Measurements from ENCODE around the gene ALMS1. TPM values are rescaled to one million over a fixed set of nuclear protein-coding genes. Genes with fewer than 3 reads are reported as not detected.

ALMS1 gene
- total RNA-seq, 6 experiments from 2014 or later: 7.3 to 9.8 (median 8.9) TPM

GRCh38 chr2:73404409-73404808 is 18.8 kb downstream of the ALMS1 start:
- no peak overlapping the region for H3K27ac Mint-ChIP-seq
- peaks cover 27% of the 10 kb centered on the region for H3K9me3 Mint-ChIP-seq
- H3K36me3 Mint-ChIP-seq (ENCODE audit: low read depth): peaks cover 44% of the 10 kb centered on the region
- no peaks in the 10 kb centered on the region; the same call in 1 of the 2 replicates for H3K27me3 Mint-ChIP-seq (ENCODE audit: insufficient read depth)
- no peaks in the 10 kb centered on the region for H3K4me1 Mint-ChIP-seq (ENCODE audit: low read depth)
- no peak for DNase-seq
- H3K4me3 Mint-ChIP-seq: no peak overlapping the region
- TF ChIP-seq CTCF (IDR thresholded peaks at IDR 0.05): no peak

DNA sequence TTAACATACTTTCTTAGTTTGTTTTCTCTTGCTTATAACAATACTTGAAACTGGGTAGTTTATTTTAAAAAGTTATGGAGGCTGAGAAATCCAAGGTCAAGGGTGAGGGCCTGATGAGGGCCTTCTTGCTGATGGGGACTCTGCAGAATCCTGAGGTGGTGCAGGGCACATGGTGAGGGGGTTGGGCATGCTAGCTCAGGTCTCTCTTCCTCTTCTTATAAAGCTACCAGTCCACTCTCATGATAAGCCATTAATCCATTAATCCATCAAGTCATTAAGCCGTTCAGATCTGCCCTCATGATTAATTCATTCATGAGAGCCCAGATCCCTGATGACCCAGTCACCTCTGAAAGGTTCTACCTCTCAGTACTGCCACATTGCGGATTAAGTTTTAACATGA is 21.4 kb downstream of the ALMS1 start:
- Mint-ChIP-seq H3K27me3 (ENCODE audit: insufficient read depth) (no peaks in the 10 kb centered on the region; the same call in 1 of the 2 replicates), H3K36me3 (ENCODE audit: low read depth) (peaks cover 29% of the 10 kb centered on the region)
- TF ChIP-seq CTCF (IDR thresholded peaks at IDR 0.05): no peak

DNA sequence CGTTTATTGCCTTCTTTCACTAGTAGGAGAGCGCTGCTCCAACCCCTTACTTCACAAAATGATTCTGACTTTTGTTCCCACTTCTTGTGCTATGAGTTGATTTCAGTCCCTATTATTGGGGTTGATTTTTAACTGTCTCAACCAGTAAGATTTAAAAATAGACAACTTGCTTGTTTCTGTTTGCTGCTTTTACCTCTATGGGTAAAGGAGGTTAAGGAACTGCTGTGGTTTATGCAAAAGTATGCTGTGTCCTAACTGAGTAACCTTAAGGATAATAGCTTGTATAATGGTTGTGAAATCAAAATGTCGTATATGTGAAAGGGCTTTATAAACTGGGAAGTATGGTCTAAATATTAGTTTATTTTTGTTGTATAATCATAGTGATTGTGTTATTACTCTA is 22.6 kb downstream of the ALMS1 start:
- DNase-seq: no peak
- no peaks in the 10 kb centered on the region for H3K4me1 Mint-ChIP-seq (ENCODE audit: low read depth)
- H3K9me3 Mint-ChIP-seq: peaks cover 20% of the 10 kb centered on the region
- no peak overlapping the region for H3K4me3 Mint-ChIP-seq
- no peak for TF ChIP-seq CTCF (IDR thresholded peaks at IDR 0.05)
- no peak overlapping the region for H3K27ac Mint-ChIP-seq
- no peaks in the 10 kb centered on the region; the same call in 1 of the 2 replicates for H3K27me3 Mint-ChIP-seq (ENCODE audit: insufficient read depth)
- H3K36me3 Mint-ChIP-seq (ENCODE audit: low read depth): peaks cover 20% of the 10 kb centered on the region

More for the DNA sequence above, 21.4 kb downstream of the ALMS1 start:
- no peak for DNase-seq
- Mint-ChIP-seq H3K27ac (no peak overlapping the region), H3K9me3 (peaks cover 27% of the 10 kb centered on the region), H3K4me1 (ENCODE audit: low read depth) (no peaks in the 10 kb centered on the region), H3K4me3 (no peak overlapping the region)

DNA sequence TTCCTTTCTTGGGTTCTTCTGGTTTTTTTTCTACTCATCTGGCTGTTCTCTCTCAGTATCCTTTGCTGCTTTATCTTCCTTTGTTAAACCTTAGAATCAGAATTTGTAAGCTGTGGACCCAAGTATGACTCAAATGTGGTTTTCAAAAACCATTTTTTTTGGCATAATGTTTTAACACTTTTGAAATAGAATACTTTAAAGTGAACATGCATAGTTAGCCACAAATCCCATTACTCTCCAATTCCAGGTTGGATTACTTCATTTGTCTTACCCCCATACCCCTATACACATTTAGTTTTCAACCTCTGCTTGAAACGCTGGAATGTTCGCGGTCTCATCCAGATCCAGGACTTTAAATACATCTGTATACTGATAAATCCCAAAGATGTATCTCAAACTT is 29.1 kb downstream of the ALMS1 start:
- TF ChIP-seq CTCF (IDR thresholded peaks at IDR 0.05): no peak
- H3K27ac Mint-ChIP-seq: no peak overlapping the region
- no peaks in the 10 kb centered on the region for H3K9me3 Mint-ChIP-seq
- H3K4me3 Mint-ChIP-seq: no peak overlapping the region
- no peaks in the 10 kb centered on the region; the same call in 1 of the 2 replicates for H3K36me3 Mint-ChIP-seq (ENCODE audit: low read depth)
- H3K27me3 Mint-ChIP-seq (ENCODE audit: insufficient read depth): no peaks in the 10 kb centered on the region
- no peak for DNase-seq
- H3K4me1 Mint-ChIP-seq (ENCODE audit: low read depth): peaks cover 26% of the 10 kb centered on the region

DNA sequence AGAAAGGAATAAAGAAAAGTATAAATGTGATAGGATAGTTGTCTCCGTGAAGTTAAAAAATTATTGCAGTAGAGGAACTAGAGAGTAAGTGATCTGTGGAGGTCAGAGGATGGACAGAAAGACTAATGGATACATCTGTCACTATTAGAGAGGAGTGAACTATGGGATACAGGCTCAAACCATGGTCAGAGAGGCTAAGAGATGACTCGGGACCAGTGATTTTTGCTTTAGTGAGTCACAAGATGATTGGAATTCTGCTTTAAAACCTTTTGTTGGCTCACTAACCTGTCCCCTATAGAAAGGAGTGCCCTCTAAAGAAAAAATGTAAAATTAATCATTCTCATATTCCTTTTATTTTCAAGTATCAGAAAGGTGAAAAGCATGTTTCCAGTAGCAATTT is 30.3 kb downstream of the ALMS1 start:
- Mint-ChIP-seq H3K36me3 (ENCODE audit: low read depth) (no peaks in the 10 kb centered on the region; the same call in 1 of the 2 replicates), H3K4me3 (no peak overlapping the region), H3K4me1 (ENCODE audit: low read depth) (peaks cover 26% of the 10 kb centered on the region), H3K9me3 (no peaks in the 10 kb centered on the region), H3K27me3 (ENCODE audit: insufficient read depth) (no peaks in the 10 kb centered on the region), H3K27ac (no peak overlapping the region)
- TF ChIP-seq CTCF (IDR thresholded peaks at IDR 0.05): no peak
- no peak for DNase-seq

- Mint-ChIP-seq H3K4me1 (ENCODE audit: low read depth) (peaks cover 33% of the 10 kb centered on the region), H3K36me3 (ENCODE audit: low read depth) (no peaks in the 10 kb centered on the region; the same call in 1 of the 2 replicates), H3K27ac (peak overlapping the region; percentile 6; the same call in 1 of the 2 replicates), H3K9me3 (no peaks in the 10 kb centered on the region), H3K4me3 (no peak overlapping the region), H3K27me3 (ENCODE audit: insufficient read depth) (no peaks in the 10 kb centered on the region)
- DNase-seq: peak; percentile 30
- TF ChIP-seq CTCF (IDR thresholded peaks at IDR 0.05): no peak
Measured at GRCh38 chr2:73418343-73418742, 32.7 kb downstream of the ALMS1 start.
